GM12874 (cell line): ENCODE results near the gene NXNL2.

Source experiments
- TF ChIP-seq, protein P1 (sequence below): IDR thresholded peaks from 2 replicates; pipeline ENCODE4 v1.5.1; 2011; ENCODE audit warnings: low read depth, mild to moderate bottlenecking, control low read depth, low read length, moderate library complexity; ENCODE audit not compliant: insufficient read depth

The NXNL2 gene

GRCh38 chr9:88534456-88535225, at the start of gene NXNL2:
NXNL2 (plus strand) TSS chr9:88535178; CDS start chr9:88535435, 257 bp downstream.
- TF ChIP-seq, protein P1, sequence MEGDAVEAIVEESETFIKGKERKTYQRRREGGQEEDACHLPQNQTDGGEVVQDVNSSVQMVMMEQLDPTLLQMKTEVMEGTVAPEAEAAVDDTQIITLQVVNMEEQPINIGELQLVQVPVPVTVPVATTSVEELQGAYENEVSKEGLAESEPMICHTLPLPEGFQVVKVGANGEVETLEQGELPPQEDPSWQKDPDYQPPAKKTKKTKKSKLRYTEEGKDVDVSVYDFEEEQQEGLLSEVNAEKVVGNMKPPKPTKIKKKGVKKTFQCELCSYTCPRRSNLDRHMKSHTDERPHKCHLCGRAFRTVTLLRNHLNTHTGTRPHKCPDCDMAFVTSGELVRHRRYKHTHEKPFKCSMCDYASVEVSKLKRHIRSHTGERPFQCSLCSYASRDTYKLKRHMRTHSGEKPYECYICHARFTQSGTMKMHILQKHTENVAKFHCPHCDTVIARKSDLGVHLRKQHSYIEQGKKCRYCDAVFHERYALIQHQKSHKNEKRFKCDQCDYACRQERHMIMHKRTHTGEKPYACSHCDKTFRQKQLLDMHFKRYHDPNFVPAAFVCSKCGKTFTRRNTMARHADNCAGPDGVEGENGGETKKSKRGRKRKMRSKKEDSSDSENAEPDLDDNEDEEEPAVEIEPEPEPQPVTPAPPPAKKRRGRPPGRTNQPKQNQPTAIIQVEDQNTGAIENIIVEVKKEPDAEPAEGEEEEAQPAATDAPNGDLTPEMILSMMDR = no peak

DNA sequence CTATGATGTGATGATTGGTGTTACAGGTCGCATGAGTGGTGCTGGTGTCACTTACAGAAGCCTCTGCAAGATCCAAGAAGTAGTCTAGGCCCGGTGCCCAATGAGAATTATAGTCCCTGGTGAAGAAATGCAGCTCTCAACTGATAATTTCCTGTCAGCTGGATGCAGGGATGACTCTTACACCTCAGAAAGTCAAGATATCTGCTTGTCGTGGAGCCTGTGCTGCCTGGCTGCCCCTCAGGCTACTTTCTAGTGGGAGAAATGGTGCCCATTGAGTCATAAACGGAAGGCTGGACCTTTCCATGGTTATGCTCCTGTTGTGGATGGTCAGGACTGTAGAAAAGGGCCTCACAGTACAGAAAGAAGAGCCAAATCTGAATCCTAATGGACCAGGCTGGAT, 46.8 kb upstream of the NXNL2 start:
- TF ChIP-seq, protein P1 = no peak

GRCh38 chr9:88494983-88495721, 39.8 kb upstream of the NXNL2 start:
- TF ChIP-seq, protein P1 = no peak

DNA sequence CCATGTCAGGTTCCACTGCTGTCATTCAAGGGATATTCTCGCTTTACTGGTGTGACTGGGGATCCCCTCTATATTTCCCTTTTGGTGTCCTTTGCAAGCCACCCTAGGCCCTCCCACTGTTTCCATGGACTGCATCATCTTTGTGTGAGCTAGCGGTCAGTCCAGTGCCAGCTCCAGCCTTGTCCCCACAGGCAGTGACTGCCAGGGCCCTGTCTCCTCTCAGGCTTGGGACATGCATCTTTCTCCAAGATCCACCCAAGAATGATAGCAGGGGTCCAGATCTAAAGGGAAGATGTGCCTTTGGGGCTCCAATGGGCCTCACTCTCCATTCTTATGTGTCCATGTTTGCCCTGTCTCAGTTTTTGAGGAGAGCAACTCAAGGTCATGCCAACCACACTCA, 37.8 kb upstream of the NXNL2 start:
- TF ChIP-seq, protein P1 = no peak

- TF ChIP-seq, protein P1 = no peak
Measured at GRCh38 chr9:88498880-88499279, 36.1 kb upstream of the NXNL2 start.

- TF ChIP-seq, protein P1 = no peak
Measured at GRCh38 chr9:88501086-88501485, 33.9 kb upstream of the NXNL2 start.

DNA sequence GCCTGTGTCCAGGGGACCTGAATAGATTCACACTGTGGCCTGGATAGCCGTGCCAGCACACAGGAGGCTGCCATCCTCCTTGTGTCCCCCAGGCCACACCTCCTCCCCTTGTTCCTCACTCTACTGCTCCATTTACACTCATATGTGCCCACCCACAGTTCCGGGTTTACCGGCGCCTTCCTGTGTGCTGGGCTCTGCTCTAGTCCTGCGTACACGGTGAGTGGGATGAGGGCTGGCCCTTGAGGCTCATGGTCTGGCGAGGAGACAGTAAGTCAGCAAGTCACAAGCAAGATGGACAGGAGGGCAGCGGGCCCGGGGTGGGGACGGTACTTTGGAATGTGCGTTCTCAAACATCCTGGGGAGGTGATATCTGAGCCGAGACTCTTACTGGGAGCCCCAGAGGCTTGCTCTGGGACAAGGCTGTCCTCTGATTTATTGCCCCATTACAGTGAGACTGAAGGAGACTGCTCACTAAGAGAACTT, 32.4 kb upstream of the NXNL2 start:
- TF ChIP-seq, protein P1 = no peak
